ENCODE measurements around the gene RFX3. TPM values are rescaled to one million over a fixed set of nuclear protein-coding genes. Genes with fewer than 3 reads are reported as not detected.

The RFX3 gene
- total RNA-seq, 1 experiment from 2014 or later, result 8.4 TPM

DNA sequence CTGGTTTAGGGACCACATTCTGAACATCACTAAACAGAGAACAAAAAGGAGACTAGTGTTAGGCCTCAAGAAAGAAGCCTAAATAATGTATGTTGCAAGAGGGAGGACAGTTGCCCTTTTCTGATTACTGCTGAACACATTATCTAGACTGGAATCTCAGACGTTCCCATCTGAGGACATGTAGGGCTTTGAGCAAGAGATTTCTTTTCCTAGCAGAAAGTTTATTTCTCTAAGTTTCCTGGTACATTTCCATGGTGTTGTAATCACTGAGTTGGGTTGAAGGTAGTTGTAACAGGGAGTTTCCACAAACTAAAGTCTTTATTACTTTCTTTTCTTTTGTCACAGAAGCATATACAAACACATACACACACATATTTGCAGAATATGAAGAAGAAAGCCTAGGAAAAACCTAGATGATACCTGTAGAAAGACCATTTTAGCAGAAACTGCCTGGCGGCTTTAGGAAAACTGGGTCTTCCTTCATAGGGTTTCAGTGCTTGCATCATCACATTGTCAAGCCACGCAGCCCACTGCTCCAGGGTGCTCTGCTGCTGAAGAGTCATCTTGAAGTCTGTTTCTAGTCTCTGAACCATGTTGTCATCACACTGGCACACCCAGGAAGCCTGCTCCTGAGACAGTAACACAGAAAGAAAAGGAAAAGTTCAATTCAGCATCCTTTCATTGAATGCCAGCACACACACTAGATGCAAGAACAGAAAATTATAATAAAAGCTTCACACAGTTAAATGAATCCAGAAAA lies 269.1 kb downstream of the RFX3 start:
- Histone ChIP-seq H3K4me2 (no peak overlapping the region), H3K9me2 (ENCODE audit: insufficient read depth) (no peaks in the 10 kb centered on the region), H3K36me3 (ENCODE audit: low read depth) (no peaks in the 10 kb centered on the region), H3K4me1 (replicated peaks; ENCODE audit: insufficient read depth) (no peaks in the 10 kb centered on the region), H3K79me2 (ENCODE audit: low read depth) (no peaks in the 10 kb centered on the region), H3F3A (ENCODE audit: insufficient read depth, low read depth) (no peaks in the 10 kb centered on the region), H4K20me1 (ENCODE audit: insufficient read depth) (no peaks in the 10 kb centered on the region), H3K27me3 (ENCODE audit: insufficient read depth, low read depth) (no peaks in the 10 kb centered on the region), H2AFZ (no peak overlapping the region), H3K9me3 (ENCODE audit: insufficient read depth, low read depth) (no peaks in the 10 kb centered on the region), H3K4me3 (no peak overlapping the region), H3K27ac (no peak overlapping the region)
- intact Hi-C loops (cut with micrococcal nuclease; ENCODE audit: unreplicated experiment), result no loop called here
- no peak for DNase-seq
- no peak for TF ChIP-seq EZH2 (IDR thresholded peaks at IDR 0.05; ENCODE audit: low read depth)
- TF ChIP-seq, protein P1, sequence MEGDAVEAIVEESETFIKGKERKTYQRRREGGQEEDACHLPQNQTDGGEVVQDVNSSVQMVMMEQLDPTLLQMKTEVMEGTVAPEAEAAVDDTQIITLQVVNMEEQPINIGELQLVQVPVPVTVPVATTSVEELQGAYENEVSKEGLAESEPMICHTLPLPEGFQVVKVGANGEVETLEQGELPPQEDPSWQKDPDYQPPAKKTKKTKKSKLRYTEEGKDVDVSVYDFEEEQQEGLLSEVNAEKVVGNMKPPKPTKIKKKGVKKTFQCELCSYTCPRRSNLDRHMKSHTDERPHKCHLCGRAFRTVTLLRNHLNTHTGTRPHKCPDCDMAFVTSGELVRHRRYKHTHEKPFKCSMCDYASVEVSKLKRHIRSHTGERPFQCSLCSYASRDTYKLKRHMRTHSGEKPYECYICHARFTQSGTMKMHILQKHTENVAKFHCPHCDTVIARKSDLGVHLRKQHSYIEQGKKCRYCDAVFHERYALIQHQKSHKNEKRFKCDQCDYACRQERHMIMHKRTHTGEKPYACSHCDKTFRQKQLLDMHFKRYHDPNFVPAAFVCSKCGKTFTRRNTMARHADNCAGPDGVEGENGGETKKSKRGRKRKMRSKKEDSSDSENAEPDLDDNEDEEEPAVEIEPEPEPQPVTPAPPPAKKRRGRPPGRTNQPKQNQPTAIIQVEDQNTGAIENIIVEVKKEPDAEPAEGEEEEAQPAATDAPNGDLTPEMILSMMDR (conservative IDR thresholded peaks at IDR 0.05), result no peak
- ChIA-PET POLR2A (ENCODE audit: unreplicated experiment) (no interaction called here), CTCF (no interaction called here)
- no TSS peak for BruUV-seq (replicated peaks)

DNA sequence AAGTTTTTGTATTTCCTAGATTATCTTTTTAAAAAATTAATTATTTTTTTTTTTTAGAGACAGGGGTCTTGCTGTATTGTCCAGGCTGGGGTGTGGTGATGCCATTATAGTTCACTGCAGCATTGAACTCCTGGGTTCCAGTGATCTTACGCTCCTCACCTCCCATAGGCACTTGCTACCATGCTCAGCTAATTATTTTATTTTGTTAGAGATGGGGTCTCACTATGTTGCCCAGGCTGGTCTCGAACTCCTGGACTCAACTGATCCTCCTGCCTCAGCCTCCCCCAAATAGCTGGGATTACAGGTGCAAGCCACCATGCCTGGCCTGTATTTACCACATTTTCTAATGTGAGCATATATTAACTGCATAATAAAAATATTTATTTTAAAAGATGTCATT lies 274.5 kb downstream of the RFX3 start:
- ChIA-PET POLR2A (ENCODE audit: unreplicated experiment) (no interaction called here), CTCF (no interaction called here)
- Histone ChIP-seq H3K9me2 (ENCODE audit: insufficient read depth) (no peaks in the 10 kb centered on the region), H3K27me3 (ENCODE audit: insufficient read depth, low read depth) (no peaks in the 10 kb centered on the region), H3K4me2 (no peak overlapping the region), H3K9me3 (ENCODE audit: insufficient read depth, low read depth) (no peaks in the 10 kb centered on the region), H3K36me3 (ENCODE audit: low read depth) (no peaks in the 10 kb centered on the region), H2AFZ (no peak overlapping the region), H3K4me1 (replicated peaks; ENCODE audit: insufficient read depth) (no peaks in the 10 kb centered on the region), H3K4me3 (no peak overlapping the region), H3K27ac (no peak overlapping the region), H3K79me2 (ENCODE audit: low read depth) (no peaks in the 10 kb centered on the region), H4K20me1 (ENCODE audit: insufficient read depth) (no peaks in the 10 kb centered on the region), H3F3A (ENCODE audit: insufficient read depth, low read depth) (no peaks in the 10 kb centered on the region)
- no peak for DNase-seq
- intact Hi-C loops (cut with micrococcal nuclease; ENCODE audit: unreplicated experiment), result no loop called here
- TF ChIP-seq EZH2 (IDR thresholded peaks at IDR 0.05; ENCODE audit: low read depth), result no peak
- TF ChIP-seq, protein P1 (conservative IDR thresholded peaks at IDR 0.05), result no peak
- no TSS peak for BruUV-seq (replicated peaks)

DNA sequence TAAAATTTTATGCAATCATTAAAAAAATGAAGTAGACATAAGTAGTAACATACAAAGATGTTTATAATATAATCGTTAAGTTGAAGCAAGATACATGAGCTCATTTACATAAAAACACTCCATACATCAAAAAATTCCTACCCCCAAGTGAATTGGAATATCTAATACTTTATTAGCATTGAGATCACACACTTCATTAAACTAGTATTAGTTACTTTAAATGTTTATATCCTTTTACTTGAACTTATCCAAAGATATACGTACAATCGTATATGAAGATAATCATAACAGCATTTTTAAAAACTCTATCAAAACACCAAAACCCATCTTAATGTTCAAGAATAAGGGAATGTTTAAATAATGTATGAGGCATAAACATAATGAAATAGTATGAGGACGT lies 275.1 kb downstream of the RFX3 start:
- H3K4me2 ChIP-seq, result no peak overlapping the region
- ChIA-PET CTCF (no interaction called here), POLR2A (ENCODE audit: unreplicated experiment) (no interaction called here)
- no peak overlapping the region for H2AFZ ChIP-seq
- H3K79me2 ChIP-seq (ENCODE audit: low read depth), result no peaks in the 10 kb centered on the region
- H4K20me1 ChIP-seq (ENCODE audit: insufficient read depth), result no peaks in the 10 kb centered on the region
- intact Hi-C loops (cut with micrococcal nuclease; ENCODE audit: unreplicated experiment), result no loop called here
- no peaks in the 10 kb centered on the region for H3F3A ChIP-seq (ENCODE audit: insufficient read depth, low read depth)
- TF ChIP-seq EZH2 (IDR thresholded peaks at IDR 0.05; ENCODE audit: low read depth), result no peak
- TF ChIP-seq, protein P1 (conservative IDR thresholded peaks at IDR 0.05), result no peak
- no peaks in the 10 kb centered on the region for H3K4me1 ChIP-seq (replicated peaks; ENCODE audit: insufficient read depth)
- no peak overlapping the region for H3K27ac ChIP-seq
- H3K9me3 ChIP-seq (ENCODE audit: insufficient read depth, low read depth), result no peaks in the 10 kb centered on the region
- no peaks in the 10 kb centered on the region for H3K36me3 ChIP-seq (ENCODE audit: low read depth)
- no peaks in the 10 kb centered on the region for H3K9me2 ChIP-seq (ENCODE audit: insufficient read depth)
- no TSS peak for BruUV-seq (replicated peaks)
- no peaks in the 10 kb centered on the region for H3K27me3 ChIP-seq (ENCODE audit: insufficient read depth, low read depth)
- DNase-seq, result no peak
- no peak overlapping the region for H3K4me3 ChIP-seq

Data from PC-9 (cell line).